Renal cortex interstitium (tissue), 15 donors: ENCODE results near the gene LIN9. TPM values are rescaled to one million over a fixed set of nuclear protein-coding genes. Genes with fewer than 3 reads are reported as not detected.
"Not testable (repeated sequence)": the region's sequence is repeated elsewhere in the genome, so short reads cannot be mapped to it uniquely, and the experiment has no call there.

Source experiments
- DNase-seq, 11 donors: peaks; one replicate each; pipeline ENCODE4 v3.0.0-alpha.2; 2013; ENCODE audit warnings: low read depth in 9 of 11, low spot score in 4 of 11; ENCODE audit errors: extremely low read depth in 1 of 11
- long read RNA-seq, 16 experiments: transcript quantifications; one replicate each; lab custom pipeline, GENCODE V29; 2026
- polyA plus RNA-seq, 3 donors: library from polyadenylated mRNA; unstranded; fragments of 120-200 nt; gene quantifications; one replicate each; pipeline ENCODE4 v1.2.1, GENCODE V29; 2013; ENCODE audit not compliant: insufficient read length in 3 of 3

The LIN9 gene, protein sequence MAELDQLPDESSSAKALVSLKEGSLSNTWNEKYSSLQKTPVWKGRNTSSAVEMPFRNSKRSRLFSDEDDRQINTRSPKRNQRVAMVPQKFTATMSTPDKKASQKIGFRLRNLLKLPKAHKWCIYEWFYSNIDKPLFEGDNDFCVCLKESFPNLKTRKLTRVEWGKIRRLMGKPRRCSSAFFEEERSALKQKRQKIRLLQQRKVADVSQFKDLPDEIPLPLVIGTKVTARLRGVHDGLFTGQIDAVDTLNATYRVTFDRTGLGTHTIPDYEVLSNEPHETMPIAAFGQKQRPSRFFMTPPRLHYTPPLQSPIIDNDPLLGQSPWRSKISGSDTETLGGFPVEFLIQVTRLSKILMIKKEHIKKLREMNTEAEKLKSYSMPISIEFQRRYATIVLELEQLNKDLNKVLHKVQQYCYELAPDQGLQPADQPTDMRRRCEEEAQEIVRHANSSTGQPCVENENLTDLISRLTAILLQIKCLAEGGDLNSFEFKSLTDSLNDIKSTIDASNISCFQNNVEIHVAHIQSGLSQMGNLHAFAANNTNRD
- 10 to 100 TPM in 2 of 3 donors, 1 to 10 TPM in 1; 9.2 to 11.7 (median 10.0) TPM for polyA plus RNA-seq
- long read RNA-seq, donor 1: 0 reads
- long read RNA-seq, donor 2: 0 reads
- long read RNA-seq, donor 3, partial matches to known transcripts: 0 of 4 reads
- long read RNA-seq, donor 3, other reads (novel, unspliced or antisense): 0 of 4 reads
- long read RNA-seq, donor 4, partial matches to known transcripts: 0 of 1 reads
- long read RNA-seq, donor 4, other reads (novel, unspliced or antisense): 0 of 1 reads
- long read RNA-seq, donor 5: 0 reads
- long read RNA-seq, donor 6, partial matches to known transcripts: 0 of 1 reads
- long read RNA-seq, donor 6, other reads (novel, unspliced or antisense): 0 of 1 reads
- long read RNA-seq, donor 7, partial matches to known transcripts: 0 of 2 reads
- long read RNA-seq, donor 7, other reads (novel, unspliced or antisense): 0 of 2 reads
- long read RNA-seq, donor 8, partial matches to known transcripts: 0 of 3 reads
- long read RNA-seq, donor 8, other reads (novel, unspliced or antisense): 0 of 3 reads
- long read RNA-seq, donor 9, partial matches to known transcripts: 0 of 2 reads
- long read RNA-seq, donor 9, other reads (novel, unspliced or antisense): 0 of 2 reads
- long read RNA-seq, donor 10, partial matches to known transcripts: 0 of 3 reads
- long read RNA-seq, donor 10, other reads (novel, unspliced or antisense): 0 of 3 reads
- long read RNA-seq, donor 11, partial matches to known transcripts: 0 of 1 reads
- long read RNA-seq, donor 11, other reads (novel, unspliced or antisense): 0 of 1 reads
- long read RNA-seq, donor 12, partial matches to known transcripts: 0 of 1 reads
- long read RNA-seq, donor 12, other reads (novel, unspliced or antisense): 0 of 1 reads
- long read RNA-seq, donor 13, partial matches to known transcripts: 0 of 6 reads
- long read RNA-seq, donor 13, other reads (novel, unspliced or antisense): 0 of 6 reads
- long read RNA-seq, donor 14, partial matches to known transcripts: 0 of 1 reads
- long read RNA-seq, donor 14, other reads (novel, unspliced or antisense): 0 of 1 reads
- long read RNA-seq, donor 15, partial matches to known transcripts: 0 of 1 reads
- long read RNA-seq, donor 15, other reads (novel, unspliced or antisense): 0 of 1 reads
- long read RNA-seq, donor 16, transcript LIN9-201 (15 exons, 3,567 nt): major isoform, 5 of 6 reads
- long read RNA-seq, donor 16, partial matches to known transcripts: 0 of 6 reads
- long read RNA-seq, donor 16, other reads (novel, unspliced or antisense): 0 of 6 reads

DNA sequence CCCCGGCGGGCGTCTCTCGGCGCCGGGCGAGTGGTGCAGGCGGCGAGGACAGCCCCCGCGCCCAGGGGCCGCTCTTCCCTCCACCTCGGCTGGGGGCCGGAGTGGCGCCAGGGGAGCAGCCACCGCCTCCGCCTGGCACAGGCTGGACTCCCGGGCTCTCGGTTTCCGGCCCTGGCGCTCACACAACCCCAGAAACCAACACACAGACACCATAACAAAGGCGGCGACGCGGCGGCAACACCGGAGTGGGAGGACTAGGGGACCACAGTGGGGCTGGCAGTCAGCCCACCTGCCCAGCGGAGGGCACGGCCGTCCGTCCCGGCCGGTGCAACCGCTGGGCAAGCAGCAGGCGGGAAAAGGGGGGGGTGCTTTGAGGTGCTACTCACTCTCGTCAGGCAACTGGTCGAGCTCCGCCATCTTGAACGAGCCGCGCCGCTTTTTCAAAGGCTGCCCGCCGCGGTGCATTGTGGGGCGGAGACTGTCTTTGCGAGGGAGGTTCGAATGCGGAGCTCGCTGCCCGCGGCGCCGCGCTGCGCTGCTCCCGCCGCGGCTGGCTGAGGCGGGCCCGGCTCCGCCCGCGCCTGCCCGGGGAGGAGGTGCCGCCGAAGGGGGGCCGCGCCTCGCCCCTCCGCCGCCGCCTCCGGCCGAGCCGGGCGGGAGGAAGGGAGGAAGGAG lies at the start of gene LIN9:
LIN9 (minus strand) TSS at position 442 of the 675 bp plus-strand sequence; CDS start at position 417, 25 bp downstream.
- peak; percentile 78 to 91 (median 88) for DNase-seq

DNA sequence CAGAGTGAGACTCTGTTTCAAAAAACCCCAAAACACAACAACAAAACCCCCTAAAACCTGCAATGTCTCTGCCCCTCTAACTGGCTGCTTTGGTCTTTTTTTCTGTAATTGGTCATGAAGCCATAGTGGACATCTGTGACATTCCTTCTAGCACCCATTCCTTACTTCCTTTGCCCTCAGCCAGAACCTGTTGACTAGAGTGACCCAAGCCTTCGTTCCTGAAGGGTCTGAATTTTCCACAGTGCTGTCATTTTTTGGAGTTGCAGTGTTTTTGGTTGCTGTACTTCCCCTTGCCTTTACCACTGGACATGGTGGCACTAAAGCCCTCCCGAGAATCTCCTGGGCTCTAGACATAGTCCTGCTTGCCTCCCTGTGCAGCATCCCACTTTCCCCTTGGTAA lies 48.5 kb upstream of the LIN9 start:
- DNase-seq: no peak

DNA sequence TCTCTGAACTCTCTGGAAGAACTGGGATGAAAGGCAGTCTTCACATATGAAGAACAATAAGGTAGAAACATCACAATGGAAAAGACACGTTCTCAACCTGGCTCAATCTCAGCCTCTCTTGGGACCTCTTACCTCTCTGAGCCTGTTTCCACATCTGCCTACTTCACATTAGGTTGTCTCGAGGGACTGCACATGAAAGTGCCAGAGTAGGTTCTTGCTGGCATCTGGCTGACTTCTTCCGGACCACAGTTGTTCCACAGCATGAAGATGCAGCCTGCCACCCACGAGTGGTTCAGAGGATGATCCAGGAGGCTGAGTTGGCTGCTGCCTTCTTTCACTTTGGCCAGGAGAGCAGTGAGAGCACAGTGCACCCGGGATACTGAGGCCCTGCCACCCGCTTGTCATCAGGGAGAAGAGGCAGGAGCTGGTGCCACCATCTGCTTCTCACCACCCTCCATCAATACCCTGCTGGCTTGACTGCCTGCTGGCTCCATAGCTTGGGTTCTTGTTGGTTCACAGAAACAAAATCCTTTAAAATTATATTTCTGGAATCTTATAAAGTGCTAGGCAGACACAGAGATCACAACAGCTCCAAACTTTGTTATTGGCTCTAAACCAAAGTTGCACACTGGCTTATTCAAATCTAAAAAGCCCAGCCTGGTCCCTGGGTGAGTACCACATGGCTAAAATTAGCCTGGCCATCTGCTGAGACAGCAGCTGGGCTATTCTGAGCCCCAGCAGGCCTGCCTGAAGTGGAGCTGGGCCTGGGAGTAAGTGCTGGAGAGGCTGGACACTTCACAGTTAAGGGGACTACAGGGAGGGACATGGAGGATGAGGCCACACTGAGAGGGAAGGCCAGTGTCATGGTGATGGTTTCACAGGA lies 46.9 kb upstream of the LIN9 start:
- DNase-seq: no peak

DNA sequence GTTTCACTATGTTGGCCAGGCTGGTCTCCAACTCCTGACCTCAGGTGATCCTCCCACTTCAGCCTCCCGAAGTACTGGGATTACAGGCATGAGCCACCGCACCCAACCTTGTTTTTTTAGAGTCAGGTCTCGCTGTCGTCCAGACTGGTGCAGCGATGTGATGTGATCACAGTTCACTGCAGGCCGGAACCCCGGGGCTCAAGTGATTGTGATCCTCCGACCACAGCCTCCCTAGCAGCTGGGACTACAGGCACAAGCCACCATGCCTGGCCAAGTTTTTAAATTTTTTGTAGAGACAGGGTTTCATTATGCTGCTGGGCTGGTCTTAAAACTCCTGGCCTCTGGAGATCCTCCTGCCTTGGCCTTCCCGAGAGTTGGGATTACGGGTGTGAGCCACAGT lies 46.1 kb upstream of the LIN9 start:
- no peak for DNase-seq

DNA sequence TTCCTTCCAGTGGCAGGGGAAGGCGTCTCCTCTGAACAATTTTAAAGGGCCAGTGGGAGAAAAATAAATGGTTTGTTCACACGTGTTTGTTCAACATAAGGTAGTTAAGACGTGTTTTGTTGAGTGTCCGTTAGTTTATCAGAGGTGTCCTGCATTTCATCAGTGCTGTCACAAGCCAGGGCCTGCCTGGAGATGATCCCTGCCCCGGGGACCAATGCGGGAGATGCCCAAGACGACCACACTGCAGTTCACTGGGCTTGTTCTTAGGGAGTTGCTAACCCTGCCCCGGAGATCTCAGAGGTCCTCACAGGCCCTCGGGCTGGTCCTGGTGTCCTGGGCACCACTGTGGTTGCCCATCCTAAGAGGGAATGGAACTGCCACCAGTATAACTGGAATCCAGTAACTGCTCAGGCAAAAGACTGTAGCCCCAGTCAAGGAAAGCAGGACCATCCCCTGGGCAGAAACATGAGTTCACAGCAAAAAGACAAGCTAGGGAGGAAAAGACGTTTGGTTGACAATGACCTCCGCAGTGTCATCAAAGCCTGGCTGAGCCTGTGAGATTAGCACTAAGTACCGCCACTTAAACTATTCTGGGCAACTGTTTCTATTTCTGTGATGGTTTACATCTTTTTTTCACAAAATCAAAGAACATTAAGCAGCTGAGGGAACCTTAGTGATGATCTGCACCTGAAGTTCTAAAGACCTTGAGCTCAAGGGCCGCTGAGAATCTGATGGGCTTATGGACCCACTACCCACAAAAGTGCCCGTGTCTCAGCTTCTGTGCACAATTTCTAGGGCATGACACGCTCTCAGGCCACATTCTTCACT lies 44.9 kb upstream of the LIN9 start:
- no peak for DNase-seq

DNA sequence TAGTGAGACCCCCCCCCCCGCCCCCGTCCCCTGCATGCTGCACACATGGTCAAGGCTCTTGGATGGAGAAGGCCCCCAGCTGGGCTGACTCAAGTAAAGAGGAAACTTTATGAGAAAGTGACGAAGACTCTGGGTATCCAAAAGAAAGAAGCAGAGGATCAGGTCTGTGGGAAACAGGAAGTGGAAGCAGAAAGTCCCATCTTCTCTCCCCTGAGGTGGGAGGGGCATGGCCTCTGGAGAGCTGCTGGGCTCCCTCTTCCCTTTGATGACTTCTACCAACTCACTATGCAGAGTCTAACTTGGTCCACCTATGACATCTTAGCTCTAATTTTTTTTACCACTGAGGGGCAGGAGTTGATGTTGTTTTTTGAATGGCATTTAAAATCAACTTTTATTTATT lies 42.7 kb upstream of the LIN9 start:
- no peak for DNase-seq

DNA sequence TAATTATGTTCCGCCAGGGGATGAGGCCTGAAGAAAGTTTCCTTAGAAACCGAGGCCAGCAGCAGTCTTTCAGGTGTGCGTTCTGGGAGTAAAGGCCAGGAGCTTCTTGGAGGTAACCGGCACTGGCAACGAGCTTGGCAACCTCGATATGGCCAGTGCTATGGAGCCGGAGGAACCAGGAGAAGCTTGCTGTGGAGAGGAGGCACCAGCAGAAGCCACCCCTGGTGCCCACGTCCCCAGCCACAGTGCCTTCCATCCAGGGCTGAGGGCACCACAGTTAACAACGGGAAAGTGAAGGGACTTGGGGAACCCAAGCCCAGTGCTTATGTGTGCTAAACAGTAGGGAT lies 41.5 kb upstream of the LIN9 start:
- no peak for DNase-seq

DNA sequence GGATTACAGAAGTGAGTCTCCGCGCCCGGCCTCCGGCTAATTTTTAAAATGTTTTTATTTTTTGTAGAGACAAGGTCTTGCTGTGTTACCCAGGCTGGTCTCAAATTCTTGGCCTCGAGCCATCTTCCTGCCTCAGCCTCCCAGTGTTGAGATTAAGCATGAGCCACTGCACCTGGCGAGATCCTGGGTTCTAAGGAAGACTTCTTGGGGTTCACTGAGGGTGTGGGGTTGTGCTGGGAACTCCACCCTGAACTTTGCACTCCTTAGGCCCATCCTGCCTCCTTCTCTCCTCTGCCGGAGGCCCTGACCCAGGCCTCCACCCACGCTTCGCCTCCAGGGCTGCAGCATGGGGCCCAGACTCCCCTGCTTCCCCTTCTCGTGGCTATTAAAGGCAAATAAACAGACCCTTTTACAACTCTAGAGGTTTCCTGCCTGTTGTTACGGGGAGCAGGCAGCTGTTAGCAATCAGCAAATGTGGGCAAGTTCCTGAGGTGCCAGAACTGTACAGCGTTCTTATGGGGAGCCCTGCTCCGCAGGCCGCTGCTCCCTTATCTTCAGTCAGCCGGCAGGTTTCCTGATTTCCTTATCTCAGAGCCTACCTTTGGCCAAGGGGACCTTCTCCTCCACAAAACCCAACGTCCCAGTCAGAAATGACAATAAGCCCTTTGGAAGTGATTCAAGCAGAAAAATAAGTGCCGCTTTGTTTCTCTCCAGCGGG lies 41.0 kb upstream of the LIN9 start:
- DNase-seq: peak in 2 of 11 donors; percentile 15 to 32

DNA sequence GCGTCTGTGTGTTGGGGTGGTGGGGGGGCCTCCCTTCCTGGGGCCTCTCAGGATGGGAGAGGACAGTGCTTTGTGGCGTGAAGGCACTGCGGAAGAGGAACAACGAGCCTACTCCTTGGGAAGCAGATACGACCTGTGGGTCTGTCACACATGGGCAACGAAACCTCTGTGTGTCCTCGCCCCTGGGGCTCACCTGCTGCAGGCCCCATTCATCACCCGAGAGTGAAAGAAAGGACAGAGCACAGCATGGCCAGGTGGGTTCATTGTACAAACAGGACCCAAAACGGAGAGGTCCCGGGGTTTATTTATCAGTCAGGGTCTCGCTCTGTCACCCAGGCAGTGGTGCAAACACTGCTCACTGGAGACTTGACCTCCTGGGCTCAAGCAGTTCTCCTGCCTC lies 40.1 kb upstream of the LIN9 start:
- DNase-seq: no peak

DNA sequence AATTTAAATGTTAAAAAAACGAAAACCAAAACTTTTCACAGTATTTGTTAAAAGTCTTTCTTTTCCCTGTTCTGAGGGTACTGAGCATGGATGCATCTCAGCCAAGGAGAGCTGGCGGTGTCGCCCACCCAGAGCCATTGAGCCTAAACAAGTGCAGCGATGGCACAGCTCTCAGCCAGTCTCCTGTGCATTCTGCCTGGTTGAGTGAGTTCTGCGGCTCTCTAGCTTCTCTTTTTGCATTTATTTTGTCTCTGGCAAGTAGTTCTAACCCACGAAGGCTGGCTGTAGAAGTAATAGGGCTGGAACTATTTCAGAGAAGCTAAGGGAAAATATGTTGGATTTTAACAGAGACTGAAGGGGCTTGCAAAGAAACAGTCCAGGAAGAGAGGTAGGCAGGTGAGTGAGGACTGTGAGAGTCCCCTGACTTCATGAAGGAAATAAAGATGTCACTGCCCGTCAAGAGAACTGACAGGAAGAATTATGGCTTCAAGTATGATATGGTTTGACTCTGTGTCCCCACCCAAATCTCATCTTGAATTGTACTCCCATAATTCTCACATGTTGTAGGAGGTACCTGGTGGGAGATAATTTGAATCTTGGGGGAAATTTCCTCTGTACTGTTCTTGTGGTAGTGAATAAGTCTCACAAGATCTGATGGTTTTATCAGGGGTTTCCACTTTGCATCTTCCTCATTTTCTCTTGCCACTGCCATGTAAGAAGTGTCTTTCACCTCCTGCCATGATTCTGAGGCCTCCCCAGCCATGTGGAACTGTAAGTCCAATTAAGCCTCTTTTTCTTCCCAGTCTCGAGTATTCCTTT lies 35.7 kb upstream of the LIN9 start:
- DNase-seq: no peak

DNA sequence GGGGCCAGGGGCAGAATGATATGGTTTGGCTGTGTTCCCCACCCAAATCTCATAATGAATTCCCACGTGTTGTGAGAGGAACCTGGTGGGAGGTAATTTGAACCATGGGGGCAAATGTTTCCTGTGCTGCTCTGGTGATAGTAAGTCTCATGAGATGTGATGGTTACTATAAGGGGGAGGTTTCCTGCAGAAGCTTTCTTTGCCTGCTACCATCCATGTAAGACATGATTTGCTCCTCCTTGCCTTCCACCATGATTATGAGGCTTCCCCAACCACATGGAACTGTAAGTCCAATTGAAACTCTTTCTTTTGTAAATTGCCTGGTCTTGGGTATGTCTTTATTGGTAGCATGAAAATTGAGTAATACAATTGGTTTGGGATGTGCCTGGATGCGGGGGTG lies 33.7 kb upstream of the LIN9 start:
- no peak for DNase-seq

DNA sequence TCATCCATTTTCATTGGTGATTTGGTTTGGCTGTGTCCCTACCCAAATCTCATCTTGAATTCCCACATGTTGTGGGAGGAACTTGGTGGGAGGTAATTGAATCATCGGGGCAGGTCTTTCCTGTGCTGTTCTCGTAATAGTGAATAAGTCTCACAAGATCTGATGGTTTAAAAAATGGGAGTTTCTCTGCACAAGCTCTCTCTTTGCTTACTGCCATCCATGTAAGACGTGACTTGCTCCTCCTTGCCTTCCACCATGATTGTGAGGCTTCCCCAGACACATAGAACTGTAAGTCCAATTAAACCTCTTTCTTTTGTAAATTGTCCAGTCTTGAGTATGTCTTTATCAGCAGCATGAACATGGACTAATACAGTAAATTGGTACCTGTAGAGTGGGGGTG lies 31.1 kb upstream of the LIN9 start:
- not testable (repeated sequence) for DNase-seq

DNA sequence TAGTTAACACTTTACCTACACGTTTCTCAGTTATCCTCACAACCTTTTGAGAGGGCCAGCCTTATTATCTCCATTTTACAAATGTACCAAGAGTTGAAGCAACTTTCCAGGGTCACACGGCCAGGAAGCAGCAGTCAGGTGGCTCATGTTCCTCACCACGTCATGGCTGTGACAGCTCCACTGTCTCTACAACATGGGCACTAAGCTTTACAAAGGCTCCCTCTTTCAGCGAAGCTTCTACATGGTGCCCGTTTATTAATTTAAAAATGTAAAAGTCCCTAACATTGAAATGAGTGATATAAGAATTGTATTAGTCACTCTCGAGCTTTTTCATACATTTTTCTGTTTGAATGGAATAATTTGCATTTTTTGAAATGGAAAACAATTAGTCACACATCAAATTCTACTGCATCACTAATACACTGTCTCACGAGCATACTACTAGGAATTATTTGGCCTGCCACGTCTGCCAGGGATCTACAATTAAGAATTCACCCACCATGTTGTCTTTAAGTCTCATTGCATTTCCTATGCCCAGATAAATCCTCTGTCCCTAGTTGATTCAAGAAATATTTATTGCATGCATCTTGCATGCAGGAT lies 28.4 kb upstream of the LIN9 start:
- no peak for DNase-seq

DNA sequence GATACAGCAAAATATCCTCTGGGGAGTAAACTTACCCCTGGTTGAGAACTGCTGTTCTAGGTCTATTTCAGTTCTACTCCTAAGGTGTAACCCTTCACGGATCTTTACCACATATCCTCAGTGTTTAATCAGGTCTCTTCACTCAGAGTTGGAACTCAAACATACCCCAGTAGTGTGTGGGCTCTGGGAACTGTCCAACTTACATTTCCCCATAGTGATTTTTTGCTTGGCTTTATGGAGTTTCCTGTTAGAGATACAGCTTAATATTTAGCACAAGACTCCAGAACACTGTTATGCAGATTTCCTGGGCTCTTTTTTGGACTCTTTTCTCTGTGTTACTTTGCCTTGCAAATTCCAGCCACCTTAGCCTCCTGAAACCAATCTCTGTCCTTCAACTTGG lies 26.7 kb upstream of the LIN9 start:
- no peak for DNase-seq
